ENCODE measurements around the gene C19orf18.

C19orf18 gene

GRCh38 chr19:57992841-57993240 lies 18.5 kb upstream of the C19orf18 start:
- TF ChIP-seq CTCF (IDR thresholded peaks at IDR 0.05; ENCODE audit: extremely low read depth, missing control alignments) = no peak
- DNase-seq (ENCODE audit: low spot score) = no peak

- TF ChIP-seq CTCF (IDR thresholded peaks at IDR 0.05; ENCODE audit: extremely low read depth, missing control alignments) = no peak
- DNase-seq (ENCODE audit: low spot score) = no peak
Observed at GRCh38 chr19:57978586-57979289, 4.4 kb upstream of the C19orf18 start.

GRCh38 chr19:57964761-57965160 lies 9.6 kb downstream of the C19orf18 start:
- no peak for TF ChIP-seq CTCF (IDR thresholded peaks at IDR 0.05; ENCODE audit: extremely low read depth, missing control alignments)
- no peak for DNase-seq (ENCODE audit: low spot score)

GRCh38 chr19:57961785-57962184 lies 12.5 kb downstream of the C19orf18 start:
- no peak for DNase-seq (ENCODE audit: low spot score)
- TF ChIP-seq CTCF (IDR thresholded peaks at IDR 0.05; ENCODE audit: extremely low read depth, missing control alignments) = no peak

- TF ChIP-seq CTCF (IDR thresholded peaks at IDR 0.05; ENCODE audit: extremely low read depth, missing control alignments) = no peak
- DNase-seq (ENCODE audit: low spot score) = no peak
Observed at GRCh38 chr19:57954996-57955395, 19.3 kb downstream of the C19orf18 start.

GRCh38 chr19:57949702-57950101 lies 24.6 kb downstream of the C19orf18 start:
- no peak for TF ChIP-seq CTCF (IDR thresholded peaks at IDR 0.05; ENCODE audit: extremely low read depth, missing control alignments)
- no peak for DNase-seq (ENCODE audit: low spot score)

GRCh38 chr19:57949296-57949695 lies 25.0 kb downstream of the C19orf18 start:
- TF ChIP-seq CTCF (IDR thresholded peaks at IDR 0.05; ENCODE audit: extremely low read depth, missing control alignments) = no peak

More at GRCh38 chr19:57949296-57949695, 25.0 kb downstream of the C19orf18 start:
- DNase-seq (ENCODE audit: low spot score) = no peak
